Measurements from ENCODE around the gene EDARADD. TPM values are rescaled to one million over a fixed set of nuclear protein-coding genes. Genes with fewer than 3 reads are reported as not detected.
"Not testable (repeated sequence)": the region's sequence is repeated elsewhere in the genome, so short reads cannot be mapped to it uniquely, and the experiment has no call there.

Gene EDARADD
- total and polyA plus RNA-seq, 8 donors = 0.73 to 7.5 (median 4.5) TPM

GRCh38 chr1:236351875-236352573 is 42.1 kb upstream of the EDARADD start:
- intact Hi-C loops (cut with DNase I) = no loop called here
- Histone ChIP-seq H3K27ac (no peak overlapping the region), H3K27me3 (peaks cover 0 to 12% of the 10 kb centered on the region in 2 donors), H3K9me3 (no peaks in the 10 kb centered on the region), H3K4me1 (no peaks in the 10 kb centered on the region), H3K4me3 (no peak overlapping the region), H3K36me3 (no peaks in the 10 kb centered on the region)
- TF ChIP-seq CTCF (IDR thresholded peaks at IDR 0.05) = no peak
- DNase-seq (no peak), ATAC-seq (no peak)

GRCh38 chr1:236352747-236353146 is 41.3 kb upstream of the EDARADD start:
- H3K4me1 ChIP-seq; intact Hi-C loops (cut with DNase I); H3K27ac ChIP-seq; H3K4me3 ChIP-seq; DNase-seq; ATAC-seq; H3K9me3 ChIP-seq; H3K36me3 ChIP-seq: not testable (repeated sequence)
- H3K27me3 ChIP-seq = peaks cover 0 to 12% of the 10 kb centered on the region in 2 donors

GRCh38 chr1:236353813-236354212 is 40.3 kb upstream of the EDARADD start:
- Histone ChIP-seq H3K27me3 (peaks cover 0 to 8% of the 10 kb centered on the region in 2 donors), H3K4me1 (no peaks in the 10 kb centered on the region), H3K36me3 (no peaks in the 10 kb centered on the region), H3K9me3 (peaks cover 0 to 4% of the 10 kb centered on the region in 2 donors), H3K27ac (no peak overlapping the region), H3K4me3 (no peak overlapping the region)
- intact Hi-C loops (cut with DNase I) = no loop called here
- ATAC-seq = no peak
- TF ChIP-seq CTCF (IDR thresholded peaks at IDR 0.05) = no peak
- DNase-seq = no peak

GRCh38 chr1:236354330-236355147 is 39.5 kb upstream of the EDARADD start:
- intact Hi-C loops (cut with DNase I) = no loop called here

GRCh38 chr1:236356141-236356540 is 37.9 kb upstream of the EDARADD start:
- ATAC-seq (no peak), DNase-seq (no peak)
- Histone ChIP-seq H3K27me3 (no peaks in the 10 kb centered on the region), H3K4me3 (no peak overlapping the region), H3K9me3 (peaks cover 0 to 4% of the 10 kb centered on the region in 2 donors), H3K27ac (no peak overlapping the region), H3K4me1 (no peaks in the 10 kb centered on the region), H3K36me3 (no peaks in the 10 kb centered on the region)
- intact Hi-C loops (cut with DNase I) = no loop called here
- TF ChIP-seq CTCF (IDR thresholded peaks at IDR 0.05) = no peak

More at GRCh38 chr1:236354330-236355147, 39.5 kb upstream of the EDARADD start:
- Histone ChIP-seq H3K36me3 (no peaks in the 10 kb centered on the region), H3K4me3 (no peak overlapping the region), H3K4me1 (no peaks in the 10 kb centered on the region), H3K27ac (no peak overlapping the region), H3K9me3 (peaks cover 0 to 4% of the 10 kb centered on the region in 2 donors), H3K27me3 (peaks cover 0 to 1% of the 10 kb centered on the region in 2 donors)
- no peak for ATAC-seq
- no peak for DNase-seq
- no peak for TF ChIP-seq CTCF (IDR thresholded peaks at IDR 0.05)

All from left lung (tissue), 10 donors.